Measurements from ENCODE around the gene LCN6.
"Not testable (repeated sequence)": the region's sequence is repeated elsewhere in the genome, so short reads cannot be mapped to it uniquely, and the experiment has no call there.

The LCN6 gene

GRCh38 chr9:136711219-136711648 lies 37.1 kb downstream of the LCN6 start:
- DNase-seq (ENCODE audit: low read depth, low spot score): not testable (repeated sequence)

- no peak for DNase-seq (ENCODE audit: low read depth, low spot score)
Observed at GRCh38 chr9:136710543-136710942, 37.8 kb downstream of the LCN6 start.

- DNase-seq (ENCODE audit: low read depth, low spot score): no peak
Observed at GRCh38 chr9:136709454-136710109, 38.7 kb downstream of the LCN6 start.

GRCh38 chr9:136707849-136708517 lies 40.3 kb downstream of the LCN6 start:
- no peak for DNase-seq (ENCODE audit: low read depth, low spot score)

GRCh38 chr9:136707011-136707410 lies 41.3 kb downstream of the LCN6 start:
- no peak for DNase-seq (ENCODE audit: low read depth, low spot score)

- no peak for DNase-seq (ENCODE audit: low read depth, low spot score)
Observed at GRCh38 chr9:136705564-136705963, 42.8 kb downstream of the LCN6 start.

- DNase-seq (ENCODE audit: low read depth, low spot score): not testable (repeated sequence)
Observed at GRCh38 chr9:136704741-136705140, 43.6 kb downstream of the LCN6 start.

GRCh38 chr9:136703276-136703860 lies 45.0 kb downstream of the LCN6 start:
- DNase-seq (ENCODE audit: low read depth, low spot score): no peak

- DNase-seq (ENCODE audit: low read depth, low spot score): no peak
Observed at GRCh38 chr9:136701668-136702053, 46.7 kb downstream of the LCN6 start.

- no peak for DNase-seq (ENCODE audit: low read depth, low spot score)
Observed at GRCh38 chr9:136700959-136701667, 47.2 kb downstream of the LCN6 start.

- no peak for DNase-seq (ENCODE audit: low read depth, low spot score)
Observed at GRCh38 chr9:136700304-136700703, 48.0 kb downstream of the LCN6 start.

- DNase-seq (ENCODE audit: low read depth, low spot score): no peak
Observed at GRCh38 chr9:136698635-136699246, 49.6 kb downstream of the LCN6 start.

- no peak for DNase-seq (ENCODE audit: low read depth, low spot score)
Observed at GRCh38 chr9:136697821-136698526, 50.4 kb downstream of the LCN6 start.

- no peak for DNase-seq (ENCODE audit: low read depth, low spot score)
Observed at GRCh38 chr9:136697146-136697820, 51.0 kb downstream of the LCN6 start.

GRCh38 chr9:136696502-136696901 lies 51.8 kb downstream of the LCN6 start:
- no peak for DNase-seq (ENCODE audit: low read depth, low spot score)

- no peak for DNase-seq (ENCODE audit: low read depth, low spot score)
Observed at GRCh38 chr9:136695955-136696354, 52.4 kb downstream of the LCN6 start.

- no peak for DNase-seq (ENCODE audit: low read depth, low spot score)
Observed at GRCh38 chr9:136695435-136695895, 52.9 kb downstream of the LCN6 start.

GRCh38 chr9:136694872-136695247 lies 53.5 kb downstream of the LCN6 start:
- DNase-seq (ENCODE audit: low read depth, low spot score): no peak

GRCh38 chr9:136694163-136694871 lies 54.0 kb downstream of the LCN6 start:
- no peak for DNase-seq (ENCODE audit: low read depth, low spot score)
